ENCODE data around the gene ARL17A. TPM values are rescaled to one million over a fixed set of nuclear protein-coding genes. Genes with fewer than 3 reads are reported as not detected.
"Not testable (repeated sequence)": the region's sequence is repeated elsewhere in the genome, so short reads cannot be mapped to it uniquely, and the experiment has no call there.

The ARL17A gene
- 20.1 and 21.7 TPM in 2 replicates for total RNA-seq
- long read RNA-seq, transcript ARL17A-202 (4 exons, 3,945 nt) = major isoform, 13 of 48 reads
- long read RNA-seq, partial matches to known transcripts = 1 of 48 reads
- long read RNA-seq, other reads (novel, unspliced or antisense) = 30 of 48 reads

GRCh38 chr17:46579083-46580075 is at the start of gene ARL17A:
TSS of gene ARL17A (minus strand) at chr17:46579691. CDS start at chr17:46576322, 3,369 bp downstream.
- H3K36me3 Mint-ChIP-seq (ENCODE audit: insufficient read depth); H3K4me1 Mint-ChIP-seq (ENCODE audit: low read depth); H3K27me3 Mint-ChIP-seq; H3K27ac Mint-ChIP-seq; H3K9me3 Mint-ChIP-seq (ENCODE audit: low read depth): not testable (repeated sequence)
- H3K4me3 Mint-ChIP-seq (ENCODE audit: low read depth) = peak within 1 kb of the TSS; percentile 47
- peak; percentile 40 for DNase-seq (ENCODE audit: low spot score, unreplicated experiment)

DNA sequence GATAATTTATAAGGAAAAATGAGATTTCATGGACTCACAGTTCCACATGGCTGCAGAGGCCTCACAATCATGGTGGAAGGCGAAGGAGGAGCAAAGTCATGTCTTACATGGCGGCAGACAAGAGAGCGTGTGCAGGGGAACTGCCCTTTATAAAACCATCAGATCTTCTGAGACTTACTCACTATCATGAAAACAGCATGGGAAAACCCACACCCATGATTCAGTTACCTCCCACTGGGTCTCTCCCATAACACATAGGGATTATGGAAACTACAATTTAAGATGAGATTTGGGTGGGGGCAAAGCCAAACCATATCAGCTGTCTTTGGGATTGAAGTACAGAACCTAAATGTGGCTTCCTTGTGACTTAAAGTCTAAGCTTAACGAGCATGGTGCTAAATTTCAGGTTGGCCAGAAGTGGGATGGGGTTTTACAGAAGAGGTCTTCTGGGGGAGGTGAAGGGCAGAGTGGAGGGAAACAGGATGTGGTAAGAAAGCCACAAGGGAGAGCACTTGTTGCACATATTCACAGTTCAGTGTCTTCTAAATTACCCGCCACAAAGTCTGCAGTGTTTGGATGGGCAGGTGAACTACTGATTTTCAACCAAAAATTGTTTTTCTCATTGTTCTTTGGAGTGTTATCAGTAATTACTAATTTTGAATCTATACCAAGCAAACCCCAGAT is 49.4 kb upstream of the ARL17A start:
- not testable (repeated sequence) for H3K27ac Mint-ChIP-seq; H3K4me1 Mint-ChIP-seq (ENCODE audit: low read depth); H3K4me3 Mint-ChIP-seq (ENCODE audit: low read depth); H3K27me3 Mint-ChIP-seq; H3K36me3 Mint-ChIP-seq (ENCODE audit: insufficient read depth); DNase-seq (ENCODE audit: low spot score, unreplicated experiment); H3K9me3 Mint-ChIP-seq (ENCODE audit: low read depth)

GRCh38 chr17:46627452-46627851 is 48.0 kb upstream of the ARL17A start:
- not testable (repeated sequence) for DNase-seq (ENCODE audit: low spot score, unreplicated experiment); H3K4me3 Mint-ChIP-seq (ENCODE audit: low read depth); H3K36me3 Mint-ChIP-seq (ENCODE audit: insufficient read depth); H3K9me3 Mint-ChIP-seq (ENCODE audit: low read depth); H3K27ac Mint-ChIP-seq; H3K27me3 Mint-ChIP-seq; H3K4me1 Mint-ChIP-seq (ENCODE audit: low read depth)

DNA sequence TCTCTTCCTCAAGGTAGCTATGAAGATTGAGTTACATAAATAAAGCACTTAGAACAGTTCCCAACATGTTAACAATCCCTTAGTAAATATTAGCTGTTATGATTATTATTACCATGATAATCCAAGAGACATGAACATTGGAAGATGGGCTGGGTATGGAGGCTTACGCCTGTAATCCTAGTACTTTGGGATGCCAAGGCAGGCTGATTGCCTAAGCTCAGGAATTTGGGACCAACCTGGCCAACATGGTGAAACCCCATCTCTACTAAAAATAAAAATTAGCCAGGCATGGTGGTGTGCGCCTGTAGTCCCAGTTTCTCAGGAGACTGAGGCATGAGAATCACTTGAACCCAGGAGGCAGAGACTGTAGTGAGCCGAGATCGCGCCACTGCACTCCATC is 45.2 kb upstream of the ARL17A start:
- not testable (repeated sequence) for H3K4me3 Mint-ChIP-seq (ENCODE audit: low read depth); H3K27ac Mint-ChIP-seq; DNase-seq (ENCODE audit: low spot score, unreplicated experiment); H3K4me1 Mint-ChIP-seq (ENCODE audit: low read depth); H3K9me3 Mint-ChIP-seq (ENCODE audit: low read depth); H3K36me3 Mint-ChIP-seq (ENCODE audit: insufficient read depth); H3K27me3 Mint-ChIP-seq

DNA sequence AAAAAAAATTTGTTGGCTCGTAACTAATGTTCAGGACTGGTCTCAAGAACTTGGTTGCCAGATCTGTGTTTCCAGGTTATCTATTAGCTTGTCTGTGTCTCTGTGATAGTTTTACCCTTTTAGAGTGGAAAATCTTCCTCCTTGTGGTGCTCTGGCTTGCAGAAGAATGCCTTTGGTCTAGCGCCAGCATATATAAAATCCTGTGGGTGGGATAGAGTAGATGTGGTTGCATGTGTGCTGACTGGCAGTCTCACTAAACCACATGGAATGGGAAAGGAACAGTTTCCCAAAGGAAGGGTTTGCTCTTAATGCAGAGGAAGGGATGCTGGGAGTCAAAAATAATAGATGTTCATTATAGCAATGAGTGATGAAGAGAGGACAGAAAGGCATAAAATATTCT is 44.3 kb upstream of the ARL17A start:
- H3K4me1 Mint-ChIP-seq (ENCODE audit: low read depth); DNase-seq (ENCODE audit: low spot score, unreplicated experiment); H3K27ac Mint-ChIP-seq; H3K36me3 Mint-ChIP-seq (ENCODE audit: insufficient read depth); H3K27me3 Mint-ChIP-seq; H3K4me3 Mint-ChIP-seq (ENCODE audit: low read depth); H3K9me3 Mint-ChIP-seq (ENCODE audit: low read depth): not testable (repeated sequence)

DNA sequence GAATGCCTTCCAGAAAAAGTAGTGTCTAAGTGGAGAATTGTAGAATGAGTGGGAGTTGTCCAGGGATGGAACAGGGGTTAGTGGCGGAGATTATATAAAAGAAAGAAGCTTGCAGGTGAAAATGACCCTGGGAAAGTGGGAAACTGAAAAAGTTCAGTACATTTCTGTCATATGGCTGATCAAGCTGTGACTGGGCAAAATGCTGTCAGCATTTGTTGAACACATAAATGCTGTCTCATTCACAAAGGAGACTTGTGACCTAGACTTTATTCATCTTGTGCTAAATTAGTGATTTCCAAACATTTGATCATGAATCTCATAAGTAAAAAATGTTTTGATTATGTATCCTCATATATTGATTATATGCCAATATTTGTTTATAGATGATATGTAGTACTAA is 39.5 kb upstream of the ARL17A start:
- H3K9me3 Mint-ChIP-seq (ENCODE audit: low read depth); H3K36me3 Mint-ChIP-seq (ENCODE audit: insufficient read depth); H3K27me3 Mint-ChIP-seq; H3K4me1 Mint-ChIP-seq (ENCODE audit: low read depth); H3K4me3 Mint-ChIP-seq (ENCODE audit: low read depth); H3K27ac Mint-ChIP-seq; DNase-seq (ENCODE audit: low spot score, unreplicated experiment): not testable (repeated sequence)

GRCh38 chr17:46617121-46617520 is 37.6 kb upstream of the ARL17A start:
- not testable (repeated sequence) for H3K4me1 Mint-ChIP-seq (ENCODE audit: low read depth); H3K9me3 Mint-ChIP-seq (ENCODE audit: low read depth)

DNA sequence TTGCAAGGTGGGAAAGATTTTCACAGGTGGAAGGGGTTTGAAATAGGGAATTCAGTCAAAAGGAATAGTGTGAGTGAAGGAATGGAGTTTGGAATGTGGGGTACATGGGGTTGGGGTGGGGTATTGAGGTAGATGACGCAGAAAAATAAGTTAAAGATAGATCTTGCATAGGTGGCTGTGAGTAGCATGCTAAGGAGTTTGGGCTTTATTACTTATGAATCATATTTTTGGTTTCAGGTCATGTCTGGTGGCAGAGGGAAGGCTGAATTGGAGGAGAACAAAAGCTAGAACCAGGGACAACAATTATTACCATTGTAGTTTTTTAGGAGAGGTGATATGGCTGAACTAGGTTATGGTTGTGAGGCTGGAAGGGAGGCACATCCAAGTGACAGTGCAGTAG is 34.4 kb upstream of the ARL17A start:
- H3K27ac Mint-ChIP-seq; H3K4me1 Mint-ChIP-seq (ENCODE audit: low read depth); H3K9me3 Mint-ChIP-seq (ENCODE audit: low read depth); H3K36me3 Mint-ChIP-seq (ENCODE audit: insufficient read depth); DNase-seq (ENCODE audit: low spot score, unreplicated experiment); H3K27me3 Mint-ChIP-seq; H3K4me3 Mint-ChIP-seq (ENCODE audit: low read depth): not testable (repeated sequence)

More at GRCh38 chr17:46617121-46617520, 37.6 kb upstream of the ARL17A start:
- DNase-seq (ENCODE audit: low spot score, unreplicated experiment); H3K27me3 Mint-ChIP-seq; H3K27ac Mint-ChIP-seq; H3K4me3 Mint-ChIP-seq (ENCODE audit: low read depth); H3K36me3 Mint-ChIP-seq (ENCODE audit: insufficient read depth): not testable (repeated sequence)

GRCh38 chr17:46611304-46611703 is 31.8 kb upstream of the ARL17A start:
- not testable (repeated sequence) for H3K27me3 Mint-ChIP-seq; H3K9me3 Mint-ChIP-seq (ENCODE audit: low read depth); H3K27ac Mint-ChIP-seq; H3K4me3 Mint-ChIP-seq (ENCODE audit: low read depth); H3K36me3 Mint-ChIP-seq (ENCODE audit: insufficient read depth); H3K4me1 Mint-ChIP-seq (ENCODE audit: low read depth); DNase-seq (ENCODE audit: low spot score, unreplicated experiment)

- not testable (repeated sequence) for DNase-seq (ENCODE audit: low spot score, unreplicated experiment); H3K27ac Mint-ChIP-seq
These were observed 23.6 kb upstream of the ARL17A start for GRCh38 chr17:46603125-46603524.

DNA sequence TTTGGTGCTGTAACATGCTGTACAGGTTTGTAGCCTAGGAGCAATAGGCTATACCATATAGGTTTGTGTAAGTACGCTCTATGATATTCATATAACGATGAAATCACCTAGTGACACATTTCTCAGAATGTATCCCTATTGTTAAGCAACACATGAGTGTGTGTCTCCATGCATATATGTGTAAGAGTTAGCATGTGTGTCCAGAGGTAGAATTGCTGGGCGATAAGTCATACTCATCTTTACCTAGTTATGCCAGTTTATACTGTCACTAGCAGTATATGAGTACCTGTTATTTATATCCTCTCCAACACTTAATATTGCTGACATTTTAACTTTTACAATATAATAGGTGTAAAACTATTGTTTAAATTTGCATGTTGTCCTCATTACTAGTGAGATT is 21.3 kb upstream of the ARL17A start:
- not testable (repeated sequence) for H3K27me3 Mint-ChIP-seq; H3K4me1 Mint-ChIP-seq (ENCODE audit: low read depth); H3K36me3 Mint-ChIP-seq (ENCODE audit: insufficient read depth)

More at GRCh38 chr17:46603125-46603524, 23.6 kb upstream of the ARL17A start:
- not testable (repeated sequence) for H3K27me3 Mint-ChIP-seq; H3K4me1 Mint-ChIP-seq (ENCODE audit: low read depth); H3K36me3 Mint-ChIP-seq (ENCODE audit: insufficient read depth); H3K9me3 Mint-ChIP-seq (ENCODE audit: low read depth); H3K4me3 Mint-ChIP-seq (ENCODE audit: low read depth)

GRCh38 chr17:46598344-46598931 is 18.9 kb upstream of the ARL17A start:
- H3K27me3 Mint-ChIP-seq; H3K9me3 Mint-ChIP-seq (ENCODE audit: low read depth); H3K36me3 Mint-ChIP-seq (ENCODE audit: insufficient read depth); H3K4me3 Mint-ChIP-seq (ENCODE audit: low read depth); H3K4me1 Mint-ChIP-seq (ENCODE audit: low read depth); DNase-seq (ENCODE audit: low spot score, unreplicated experiment); H3K27ac Mint-ChIP-seq: not testable (repeated sequence)

More for the DNA sequence above, 21.3 kb upstream of the ARL17A start:
- not testable (repeated sequence) for H3K9me3 Mint-ChIP-seq (ENCODE audit: low read depth); H3K4me3 Mint-ChIP-seq (ENCODE audit: low read depth); H3K27ac Mint-ChIP-seq; DNase-seq (ENCODE audit: low spot score, unreplicated experiment)
